ENCODE data around the gene LIMA1. TPM values are rescaled to one million over a fixed set of nuclear protein-coding genes. Genes with fewer than 3 reads are reported as not detected.

LIMA1 gene
- total and polyA plus RNA-seq, 9 of the 15 experiments (the other 6 are each of a cell fraction or from before 2014, with no cell fraction given) = 20.2 to 37.8 (median 27.3) TPM

DNA sequence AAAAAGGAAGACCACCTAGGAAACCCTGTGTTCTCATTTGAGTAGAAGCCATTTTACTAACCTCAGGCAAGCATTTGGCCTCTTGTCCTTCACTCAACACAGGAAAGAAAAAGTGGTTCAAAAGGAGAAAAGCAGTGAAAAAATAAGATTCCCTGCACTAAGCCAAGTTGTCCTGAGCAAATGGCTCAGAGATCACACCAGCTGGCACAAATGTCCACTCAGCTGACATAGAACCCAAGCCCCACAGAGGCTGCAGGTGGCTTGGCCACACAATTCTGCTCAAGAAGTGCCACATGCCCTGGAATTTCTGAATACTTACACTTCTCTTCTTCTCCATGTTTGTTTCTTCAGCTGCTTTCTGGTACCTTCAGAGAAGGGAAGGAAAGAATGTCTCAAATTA, 52.0 kb downstream of the LIMA1 start:
- DNase-seq (ENCODE audit: extremely low read depth in 1 of 4, low spot score in 3 of 4) (no peak), FAIRE-seq (no peak), ATAC-seq (no peak)
- no peaks in the 10 kb centered on the region for H3K36me3 ChIP-seq (ENCODE audit: control insufficient read depth, insufficient read depth, low read length)
- POLR2A ChIA-PET = interaction anchor here (2.4 kb wide), 1 partner anchor 10 kb away, joined by 6 read pairs; no protein-coding TSS in a partner anchor
- BruUV-seq (replicated peaks) = no TSS peak
- intact Hi-C loops (cut with micrococcal nuclease) = no loop called here
- no peaks in the 10 kb centered on the region for H3K79me2 ChIP-seq (ENCODE audit: control insufficient read depth, insufficient read depth, low read length)
- no peaks in the 10 kb centered on the region for H3K27me3 ChIP-seq (ENCODE audit: control insufficient read depth in 2 of 2, insufficient read depth in 2 of 2, low read length in 2 of 2)
- in situ Hi-C loops (cut with MboI) = no loop called here
- H3K4me3 ChIP-seq = no peak overlapping the region
- peaks cover 3 to 5% of the 10 kb centered on the region in 2 experiments; a peak in 3 of 5 replicates for H3K4me1 ChIP-seq (replicated peaks in 1 of 2; ENCODE audit: control insufficient read depth in 2 of 2, insufficient read depth in 2 of 2, low read length in 2 of 2)
- H3K9me3 ChIP-seq (replicated peaks; ENCODE audit: control insufficient read depth, insufficient read depth, low read depth, low read length) = no peaks in the 10 kb centered on the region
- no peak overlapping the region for H2AFZ ChIP-seq (ENCODE audit: low read depth, low read length)
- H4K20me1 ChIP-seq (replicated peaks; ENCODE audit: control insufficient read depth, insufficient read depth, low read length) = no peaks in the 10 kb centered on the region
- H3K4me2 ChIP-seq (ENCODE audit: insufficient read depth, low read length) = no peak overlapping the region
- no peak overlapping the region for H3K27ac ChIP-seq (ENCODE audit: extremely low read depth, low read depth, low read length)
- CTCF ChIA-PET (ENCODE audit: low intra/inter-chr PET ratio) = no interaction called here
- no peaks in the 10 kb centered on the region for H3K9me1 ChIP-seq (ENCODE audit: control insufficient read depth, insufficient read depth, low read length)
- H3K9ac ChIP-seq (ENCODE audit: insufficient read depth in 1 of 2, low read depth in 2 of 2, low read length in 2 of 2) = no peak overlapping the region
- TF ChIP-seq BCL6 (CRISPR knock-in tag; IDR thresholded peaks at IDR 0.05) (no peak), POLR2H (tag; IDR thresholded peaks at IDR 0.05; ENCODE audit: low read depth) (no peak), NFXL1 (CRISPR knock-in tag; IDR thresholded peaks at IDR 0.05) (no peak), ZFPM2 (CRISPR knock-in tag; IDR thresholded peaks at IDR 0.05) (no peak), ZNF282 (CRISPR knock-in tag; IDR thresholded peaks at IDR 0.05) (no peak), EGR1 (conservative IDR thresholded peaks at IDR 0.05) (no peak), XRCC5 (IDR thresholded peaks at IDR 0.05; ENCODE audit: low read depth, low read length) (no peak), ZNF766 (CRISPR knock-in tag; conservative IDR thresholded peaks at IDR 0.05) (no peak), GABPB2 (CRISPR knock-in tag; conservative IDR thresholded peaks at IDR 0.05) (no peak)
- TF ChIP-seq, protein P1, sequence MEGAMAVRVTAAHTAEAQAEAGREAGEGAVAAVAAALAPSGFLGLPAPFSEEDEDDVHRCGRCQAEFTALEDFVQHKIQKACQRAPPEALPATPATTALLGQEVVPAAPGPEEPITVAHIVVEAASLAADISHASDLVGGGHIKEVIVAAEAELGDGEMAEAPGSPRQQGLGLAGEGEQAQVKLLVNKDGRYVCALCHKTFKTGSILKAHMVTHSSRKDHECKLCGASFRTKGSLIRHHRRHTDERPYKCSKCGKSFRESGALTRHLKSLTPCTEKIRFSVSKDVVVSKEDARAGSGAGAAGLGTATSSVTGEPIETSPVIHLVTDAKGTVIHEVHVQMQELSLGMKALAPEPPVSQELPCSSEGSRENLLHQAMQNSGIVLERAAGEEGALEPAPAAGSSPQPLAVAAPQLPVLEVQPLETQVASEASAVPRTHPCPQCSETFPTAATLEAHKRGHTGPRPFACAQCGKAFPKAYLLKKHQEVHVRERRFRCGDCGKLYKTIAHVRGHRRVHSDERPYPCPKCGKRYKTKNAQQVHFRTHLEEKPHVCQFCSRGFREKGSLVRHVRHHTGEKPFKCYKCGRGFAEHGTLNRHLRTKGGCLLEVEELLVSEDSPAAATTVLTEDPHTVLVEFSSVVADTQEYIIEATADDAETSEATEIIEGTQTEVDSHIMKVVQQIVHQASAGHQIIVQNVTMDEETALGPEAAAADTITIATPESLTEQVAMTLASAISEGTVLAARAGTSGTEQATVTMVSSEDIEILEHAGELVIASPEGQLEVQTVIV (CRISPR knock-in tag; IDR thresholded peaks at IDR 0.05; ENCODE audit: borderline replicate concordance) = no peak
- TF ChIP-seq, protein P2, sequence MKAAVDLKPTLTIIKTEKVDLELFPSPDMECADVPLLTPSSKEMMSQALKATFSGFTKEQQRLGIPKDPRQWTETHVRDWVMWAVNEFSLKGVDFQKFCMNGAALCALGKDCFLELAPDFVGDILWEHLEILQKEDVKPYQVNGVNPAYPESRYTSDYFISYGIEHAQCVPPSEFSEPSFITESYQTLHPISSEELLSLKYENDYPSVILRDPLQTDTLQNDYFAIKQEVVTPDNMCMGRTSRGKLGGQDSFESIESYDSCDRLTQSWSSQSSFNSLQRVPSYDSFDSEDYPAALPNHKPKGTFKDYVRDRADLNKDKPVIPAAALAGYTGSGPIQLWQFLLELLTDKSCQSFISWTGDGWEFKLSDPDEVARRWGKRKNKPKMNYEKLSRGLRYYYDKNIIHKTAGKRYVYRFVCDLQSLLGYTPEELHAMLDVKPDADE (conservative IDR thresholded peaks at IDR 0.05; ENCODE audit: control insufficient read depth, low read depth, low read length) = no peak
- TF ChIP-seq, protein P3, sequence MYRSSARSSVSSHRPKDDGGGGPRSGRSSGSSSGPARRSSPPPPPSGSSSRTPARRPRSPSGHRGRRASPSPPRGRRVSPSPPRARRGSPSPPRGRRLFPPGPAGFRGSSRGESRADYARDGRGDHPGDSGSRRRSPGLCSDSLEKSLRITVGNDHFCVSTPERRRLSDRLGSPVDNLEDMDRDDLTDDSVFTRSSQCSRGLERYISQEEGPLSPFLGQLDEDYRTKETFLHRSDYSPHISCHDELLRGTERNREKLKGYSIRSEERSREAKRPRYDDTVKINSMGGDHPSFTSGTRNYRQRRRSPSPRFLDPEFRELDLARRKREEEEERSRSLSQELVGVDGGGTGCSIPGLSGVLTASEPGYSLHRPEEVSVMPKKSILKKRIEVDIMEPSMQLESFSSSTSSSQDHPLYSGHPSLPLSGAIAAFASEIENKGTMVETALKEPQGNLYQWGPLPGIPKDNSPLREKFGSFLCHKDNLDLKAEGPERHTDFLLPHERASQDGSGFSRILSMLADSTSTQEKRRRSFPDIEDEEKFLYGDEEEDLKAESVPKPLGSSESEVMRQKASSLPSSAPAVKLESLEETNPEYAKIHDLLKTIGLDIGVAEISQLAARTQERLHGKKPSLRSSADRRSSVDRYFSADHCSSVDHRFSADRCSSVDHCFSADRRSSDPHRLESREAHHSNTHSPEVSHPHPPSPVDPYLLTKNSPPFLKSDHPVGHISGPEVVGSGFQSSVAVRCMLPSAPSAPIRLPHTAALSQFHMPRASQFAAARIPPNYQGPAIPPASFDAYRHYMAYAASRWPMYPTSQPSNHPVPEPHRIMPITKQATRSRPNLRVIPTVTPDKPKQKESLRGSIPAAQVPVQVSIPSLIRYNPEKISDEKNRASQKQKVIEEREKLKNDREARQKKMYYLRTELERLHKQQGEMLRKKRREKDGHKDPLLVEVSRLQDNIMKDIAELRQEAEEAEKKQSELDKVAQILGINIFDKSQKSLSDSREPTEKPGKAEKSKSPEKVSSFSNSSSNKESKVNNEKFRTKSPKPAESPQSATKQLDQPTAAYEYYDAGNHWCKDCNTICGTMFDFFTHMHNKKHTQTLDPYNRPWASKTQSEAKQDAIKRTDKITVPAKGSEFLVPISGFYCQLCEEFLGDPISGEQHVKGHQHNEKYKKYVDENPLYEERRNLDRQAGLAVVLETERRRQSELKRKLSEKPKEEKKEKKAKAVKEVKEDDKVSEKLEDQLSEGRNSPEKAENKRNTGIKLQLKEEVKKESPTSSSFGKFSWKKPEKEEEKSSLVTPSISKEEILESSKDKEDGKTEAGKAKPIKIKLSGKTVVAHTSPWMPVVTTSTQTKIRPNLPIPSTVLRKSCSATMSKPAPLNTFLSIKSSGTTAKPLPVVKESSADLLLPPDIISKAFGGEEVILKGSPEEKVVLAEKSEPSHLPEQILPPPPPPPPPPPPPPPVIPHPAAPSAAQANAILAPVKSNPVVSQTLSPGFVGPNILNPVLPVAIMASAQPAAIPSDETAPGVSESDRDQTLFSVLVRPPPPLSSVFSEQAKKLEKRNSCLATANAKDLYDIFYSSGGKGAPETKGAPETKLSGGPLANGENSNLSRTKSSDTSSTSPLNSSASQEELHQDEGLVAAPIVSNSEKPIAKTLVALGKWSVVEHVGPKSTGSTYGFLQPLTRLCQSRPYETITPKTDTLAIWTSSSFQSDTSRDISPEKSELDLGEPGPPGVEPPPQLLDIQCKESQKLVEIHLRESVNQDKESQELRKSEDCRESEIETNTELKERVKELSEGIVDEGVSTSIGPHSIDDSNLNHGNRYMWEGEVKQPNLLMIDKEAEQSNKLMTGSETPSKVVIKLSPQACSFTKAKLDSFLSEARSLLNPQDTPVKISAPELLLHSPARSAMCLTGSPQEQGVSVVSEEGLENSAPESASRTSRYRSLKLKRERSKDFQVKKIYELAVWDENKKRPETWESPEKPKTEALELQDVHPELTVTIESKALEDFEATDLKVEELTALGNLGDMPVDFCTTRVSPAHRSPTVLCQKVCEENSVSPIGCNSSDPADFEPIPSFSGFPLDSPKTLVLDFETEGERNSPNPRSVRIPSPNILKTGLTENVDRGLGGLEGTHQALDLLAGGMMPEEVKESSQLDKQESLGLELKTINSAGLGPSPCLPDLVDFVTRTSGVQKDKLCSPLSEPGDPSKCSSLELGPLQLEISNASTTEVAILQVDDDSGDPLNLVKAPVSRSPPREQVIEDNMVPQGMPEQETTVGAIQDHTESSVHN (IDR thresholded peaks at IDR 0.05; ENCODE audit: borderline replicate concordance in 1 of 2, low read depth in 1 of 2) = no peak
